ENCODE measurements around the gene KCNQ1OT1.

KCNQ1OT1 gene

GRCh38 chr11:2663506-2663905, 36.3 kb downstream of the KCNQ1OT1 start:
- no peak overlapping the region for H3K4me3 ChIP-seq (ENCODE audit: low read depth, low read length)
- TF ChIP-seq, protein P1, sequence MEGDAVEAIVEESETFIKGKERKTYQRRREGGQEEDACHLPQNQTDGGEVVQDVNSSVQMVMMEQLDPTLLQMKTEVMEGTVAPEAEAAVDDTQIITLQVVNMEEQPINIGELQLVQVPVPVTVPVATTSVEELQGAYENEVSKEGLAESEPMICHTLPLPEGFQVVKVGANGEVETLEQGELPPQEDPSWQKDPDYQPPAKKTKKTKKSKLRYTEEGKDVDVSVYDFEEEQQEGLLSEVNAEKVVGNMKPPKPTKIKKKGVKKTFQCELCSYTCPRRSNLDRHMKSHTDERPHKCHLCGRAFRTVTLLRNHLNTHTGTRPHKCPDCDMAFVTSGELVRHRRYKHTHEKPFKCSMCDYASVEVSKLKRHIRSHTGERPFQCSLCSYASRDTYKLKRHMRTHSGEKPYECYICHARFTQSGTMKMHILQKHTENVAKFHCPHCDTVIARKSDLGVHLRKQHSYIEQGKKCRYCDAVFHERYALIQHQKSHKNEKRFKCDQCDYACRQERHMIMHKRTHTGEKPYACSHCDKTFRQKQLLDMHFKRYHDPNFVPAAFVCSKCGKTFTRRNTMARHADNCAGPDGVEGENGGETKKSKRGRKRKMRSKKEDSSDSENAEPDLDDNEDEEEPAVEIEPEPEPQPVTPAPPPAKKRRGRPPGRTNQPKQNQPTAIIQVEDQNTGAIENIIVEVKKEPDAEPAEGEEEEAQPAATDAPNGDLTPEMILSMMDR (IDR thresholded peaks at IDR 0.05; ENCODE audit: insufficient read depth, low read depth, low read length, missing control alignments), result no peak
- no peak for DNase-seq (ENCODE audit: low read depth)

GRCh38 chr11:2662430-2663299, 37.1 kb downstream of the KCNQ1OT1 start:
- TF ChIP-seq, protein P1 (IDR thresholded peaks at IDR 0.05; ENCODE audit: insufficient read depth, low read depth, low read length, missing control alignments), result no peak
- DNase-seq (ENCODE audit: low read depth), result no peak
- no peak overlapping the region for H3K4me3 ChIP-seq (ENCODE audit: low read depth, low read length)

- DNase-seq (ENCODE audit: low read depth), result no peak
- TF ChIP-seq, protein P1 (IDR thresholded peaks at IDR 0.05; ENCODE audit: insufficient read depth, low read depth, low read length, missing control alignments), result no peak
- no peak overlapping the region for H3K4me3 ChIP-seq (ENCODE audit: low read depth, low read length)
Measured at GRCh38 chr11:2662024-2662312, 37.8 kb downstream of the KCNQ1OT1 start.

- no peak for DNase-seq (ENCODE audit: low read depth)
- TF ChIP-seq, protein P1 (IDR thresholded peaks at IDR 0.05; ENCODE audit: insufficient read depth, low read depth, low read length, missing control alignments), result no peak
- no peak overlapping the region for H3K4me3 ChIP-seq (ENCODE audit: low read depth, low read length)
Measured at GRCh38 chr11:2661173-2662023, 38.4 kb downstream of the KCNQ1OT1 start.

DNA sequence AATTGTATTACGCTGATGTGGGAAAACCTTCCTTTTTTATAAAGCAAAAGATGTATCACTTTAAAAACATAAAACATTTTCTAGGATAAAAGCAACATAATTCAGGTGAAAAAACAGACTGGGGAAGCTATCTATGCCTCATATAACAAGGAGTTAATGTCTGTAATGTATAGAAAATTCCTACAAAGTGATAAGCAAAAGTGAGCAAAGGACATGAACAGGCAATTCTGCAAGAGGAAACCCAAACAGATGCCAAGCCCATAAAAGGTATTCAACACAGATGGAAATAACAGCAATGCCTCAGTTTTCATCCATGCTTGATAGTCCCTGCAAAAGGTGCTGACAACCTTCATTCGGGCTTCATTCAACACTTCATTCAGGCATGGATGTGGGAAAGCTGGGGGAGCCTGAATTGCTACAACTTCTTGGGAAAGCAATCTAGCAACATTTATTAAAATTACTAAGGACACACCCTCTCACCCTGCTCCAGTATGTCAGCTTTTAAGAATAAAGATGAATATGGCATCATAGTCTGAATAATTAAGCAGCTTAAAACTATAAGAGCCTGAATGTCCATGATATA, 39.3 kb downstream of the KCNQ1OT1 start:
- DNase-seq (ENCODE audit: low read depth), result no peak
- no peak overlapping the region for H3K4me3 ChIP-seq (ENCODE audit: low read depth, low read length)
- TF ChIP-seq, protein P1 (IDR thresholded peaks at IDR 0.05; ENCODE audit: insufficient read depth, low read depth, low read length, missing control alignments), result no peak

DNA sequence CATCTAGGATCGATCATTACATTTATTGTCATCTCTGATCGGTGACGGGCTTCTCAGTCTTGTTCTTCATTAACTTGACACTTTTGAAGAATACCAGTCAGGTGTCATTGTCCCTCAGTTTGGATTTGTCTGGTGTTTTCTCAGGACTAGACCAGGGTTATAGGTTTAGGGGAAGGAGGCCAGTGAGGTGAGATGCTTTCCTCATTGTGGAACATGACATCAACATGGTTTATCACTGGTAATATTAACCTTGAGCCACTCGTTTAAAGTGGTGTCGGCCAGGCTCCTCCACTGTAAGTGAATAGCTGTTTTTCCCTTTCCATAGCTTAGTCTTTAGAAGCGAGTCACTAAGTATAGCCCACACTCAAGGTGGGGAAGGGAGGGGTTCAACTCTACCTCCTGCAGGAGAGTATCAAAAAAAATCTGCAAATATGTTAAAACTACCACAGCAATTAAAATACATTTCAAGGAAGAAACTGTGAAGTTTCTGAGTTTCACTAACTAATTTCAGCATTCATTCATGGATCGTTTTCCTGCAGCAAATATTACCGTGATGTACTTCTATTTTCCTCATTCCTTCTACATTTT, 42.0 kb downstream of the KCNQ1OT1 start:
- no peak for DNase-seq (ENCODE audit: low read depth)
- TF ChIP-seq, protein P1 (IDR thresholded peaks at IDR 0.05; ENCODE audit: insufficient read depth, low read depth, low read length, missing control alignments), result no peak
- H3K4me3 ChIP-seq (ENCODE audit: low read depth, low read length), result no peak overlapping the region
